ENCODE measurements around the gene TRMT112. TPM values are rescaled to one million over a fixed set of nuclear protein-coding genes. Genes with fewer than 3 reads are reported as not detected.
A peak's percentile ranks its signal among the peaks of the same experiment; 100 is the strongest.

Gene TRMT112
- total RNA-seq = 151 TPM
- long read RNA-seq, transcript TRMT112-206 (4 exons, 1,106 nt) = major isoform, 17 of 21 reads
- long read RNA-seq, partial matches to known transcripts = 0 of 21 reads
- long read RNA-seq, other reads (novel, unspliced or antisense) = 1 of 21 reads

DNA sequence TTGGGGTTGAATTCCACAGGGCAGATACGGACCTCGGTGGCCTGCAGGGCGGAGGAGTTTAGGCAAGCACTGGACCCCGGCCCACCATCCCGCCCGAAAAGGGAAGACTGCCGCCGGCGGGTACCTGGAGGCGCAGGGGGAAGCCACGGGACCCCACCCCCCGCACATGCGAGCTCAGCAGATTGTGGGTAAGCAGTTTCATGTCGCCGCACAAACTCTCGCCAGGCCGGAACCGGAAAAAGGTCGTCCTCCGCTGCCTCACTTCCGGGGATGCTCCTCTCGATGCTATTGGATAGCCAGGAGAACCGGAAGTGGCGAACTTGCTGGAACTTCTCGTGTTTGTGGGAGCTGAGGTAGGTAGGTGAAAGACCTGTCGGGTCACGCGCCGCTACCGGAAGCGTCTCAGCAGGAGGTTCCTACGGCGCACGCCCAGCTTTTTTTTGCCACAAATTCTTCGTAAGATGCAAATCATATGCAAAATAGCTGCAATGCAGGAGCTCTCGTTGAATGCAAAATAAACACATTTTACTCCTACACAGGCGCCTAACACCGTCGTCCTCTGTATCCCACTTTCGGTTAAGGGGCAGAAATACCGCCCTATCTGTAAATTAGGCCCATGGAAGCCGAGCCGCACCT, at the start of gene TRMT112:
Gene TRMT112 (minus strand): TSS at position 235 of the 636 bp plus-strand sequence. CDS start 33 bp downstream, at position 202.
- peak; percentile 97 for DNase-seq (ENCODE audit: low spot score)

DNA sequence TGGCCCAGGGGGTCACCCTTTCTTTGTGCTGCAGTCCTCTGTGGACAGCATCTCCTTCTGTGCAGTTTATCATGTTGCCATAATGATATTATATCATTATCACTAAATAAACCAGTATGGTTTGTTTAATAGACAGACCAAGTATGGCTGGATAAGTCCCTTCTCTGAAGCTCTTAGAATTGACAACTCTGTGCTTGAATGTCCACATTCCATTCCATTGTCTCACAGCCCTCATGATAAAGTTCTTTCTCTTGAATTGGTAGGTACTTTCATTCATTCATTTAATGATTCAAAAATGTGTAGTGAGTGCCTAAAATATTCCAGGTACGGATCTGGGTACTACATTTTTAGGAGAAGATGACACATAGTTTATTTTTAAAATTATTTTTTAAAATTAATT, 49.4 kb upstream of the TRMT112 start:
- no peak for DNase-seq (ENCODE audit: low spot score)

GRCh38 chr11:64364911-64365310, 47.6 kb upstream of the TRMT112 start:
- DNase-seq (ENCODE audit: low spot score) = no peak

DNA sequence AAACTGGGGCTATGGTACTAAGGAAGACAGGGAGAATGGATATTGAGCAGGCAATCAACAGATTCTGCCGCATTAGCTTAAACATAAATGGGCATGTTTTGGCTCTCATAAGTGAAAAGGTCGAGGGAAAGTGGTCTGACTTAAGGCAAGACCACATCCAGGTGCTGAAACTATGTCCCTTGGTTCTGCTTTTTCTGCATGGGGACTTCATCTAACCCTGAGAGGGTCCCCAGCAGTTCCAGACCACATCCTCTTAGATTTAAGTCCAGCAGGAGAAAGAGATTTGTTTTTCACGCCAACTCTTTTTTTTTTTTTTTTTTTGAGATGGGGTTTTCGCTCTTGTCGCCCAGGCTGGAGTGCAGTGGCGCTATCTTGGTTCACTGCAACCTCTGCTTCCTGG, 47.1 kb upstream of the TRMT112 start:
- no peak for DNase-seq (ENCODE audit: low spot score)

DNA sequence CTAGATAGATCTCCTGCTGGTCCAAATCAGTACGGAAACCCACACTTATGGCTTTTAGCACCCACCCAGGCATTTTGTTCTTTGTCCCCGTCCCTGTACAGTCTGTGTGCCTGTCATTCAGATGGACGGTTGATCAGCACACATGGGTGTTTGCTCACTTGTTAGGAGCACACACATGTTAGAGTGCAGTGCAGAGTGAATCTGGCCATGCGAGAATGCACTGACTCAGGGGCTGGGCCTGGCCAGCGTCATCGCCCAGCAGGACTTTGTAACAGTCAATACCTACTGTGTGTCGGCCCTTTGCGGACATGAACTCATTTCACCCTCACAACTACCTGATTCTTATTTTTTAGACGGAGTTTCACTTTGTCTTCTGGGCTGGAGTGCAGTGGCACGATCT, 45.0 kb upstream of the TRMT112 start:
- no peak for DNase-seq (ENCODE audit: low spot score)

GRCh38 chr11:64361659-64362058, 44.3 kb upstream of the TRMT112 start:
- no peak for DNase-seq (ENCODE audit: low spot score)

DNA sequence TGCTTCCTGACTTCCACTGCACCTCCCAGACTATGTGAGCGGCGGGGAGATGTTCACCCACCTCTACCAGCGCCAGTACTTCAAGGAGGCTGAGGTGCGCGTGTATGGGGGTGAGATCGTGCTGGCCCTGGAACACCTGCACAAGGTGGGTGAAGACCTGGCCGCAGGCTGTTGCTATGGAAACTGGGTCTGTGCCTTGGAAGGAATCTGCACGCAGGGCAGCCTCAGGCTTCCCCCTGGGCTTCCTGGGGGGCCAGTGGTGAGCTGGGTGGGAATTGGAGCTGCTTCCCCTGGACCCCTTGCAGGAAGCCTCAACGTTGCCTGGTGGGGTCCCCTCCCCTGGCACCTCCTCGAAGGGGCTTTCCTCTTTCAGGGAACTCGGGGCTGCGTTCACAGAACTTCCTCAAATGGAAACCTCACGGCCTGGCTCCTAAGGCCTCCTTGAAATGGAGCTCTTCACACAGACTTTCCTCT, 43.1 kb upstream of the TRMT112 start:
- DNase-seq (ENCODE audit: low spot score) = no peak

DNA sequence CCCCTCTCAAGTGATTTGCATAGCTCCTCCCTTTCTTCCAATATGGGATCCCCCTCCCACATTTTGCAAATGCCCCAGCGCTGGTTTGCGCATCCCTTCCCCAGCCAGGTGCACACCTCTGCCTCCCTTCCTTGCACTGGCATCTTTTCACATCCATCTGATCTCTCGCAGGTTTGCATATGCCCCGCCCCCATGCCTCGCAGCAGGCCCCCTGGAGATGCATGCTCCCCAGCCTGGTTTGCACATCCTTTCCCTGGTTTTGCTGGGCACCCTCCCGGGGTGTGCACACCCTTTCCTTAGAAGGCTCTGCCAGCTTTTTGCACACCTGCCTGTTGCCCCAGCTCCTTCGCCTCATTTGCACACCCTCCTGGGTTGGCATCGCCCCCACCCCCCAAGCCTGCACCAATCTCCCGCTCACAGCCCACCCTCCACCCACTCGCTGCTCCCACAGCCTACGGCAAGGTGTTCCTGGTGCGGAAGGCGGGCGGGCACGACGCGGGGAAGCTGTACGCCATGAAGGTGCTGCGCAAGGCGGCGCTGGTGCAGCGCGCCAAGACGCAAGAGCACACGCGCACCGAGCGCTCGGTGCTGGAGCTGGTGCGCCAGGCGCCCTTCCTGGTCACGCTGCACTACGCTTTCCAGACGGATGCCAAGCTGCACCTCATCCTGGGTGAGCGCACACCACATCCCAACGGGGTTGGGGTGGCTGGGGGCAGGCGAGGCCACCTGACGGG, 42.5 kb upstream of the TRMT112 start:
- no peak for DNase-seq (ENCODE audit: low spot score)

DNA sequence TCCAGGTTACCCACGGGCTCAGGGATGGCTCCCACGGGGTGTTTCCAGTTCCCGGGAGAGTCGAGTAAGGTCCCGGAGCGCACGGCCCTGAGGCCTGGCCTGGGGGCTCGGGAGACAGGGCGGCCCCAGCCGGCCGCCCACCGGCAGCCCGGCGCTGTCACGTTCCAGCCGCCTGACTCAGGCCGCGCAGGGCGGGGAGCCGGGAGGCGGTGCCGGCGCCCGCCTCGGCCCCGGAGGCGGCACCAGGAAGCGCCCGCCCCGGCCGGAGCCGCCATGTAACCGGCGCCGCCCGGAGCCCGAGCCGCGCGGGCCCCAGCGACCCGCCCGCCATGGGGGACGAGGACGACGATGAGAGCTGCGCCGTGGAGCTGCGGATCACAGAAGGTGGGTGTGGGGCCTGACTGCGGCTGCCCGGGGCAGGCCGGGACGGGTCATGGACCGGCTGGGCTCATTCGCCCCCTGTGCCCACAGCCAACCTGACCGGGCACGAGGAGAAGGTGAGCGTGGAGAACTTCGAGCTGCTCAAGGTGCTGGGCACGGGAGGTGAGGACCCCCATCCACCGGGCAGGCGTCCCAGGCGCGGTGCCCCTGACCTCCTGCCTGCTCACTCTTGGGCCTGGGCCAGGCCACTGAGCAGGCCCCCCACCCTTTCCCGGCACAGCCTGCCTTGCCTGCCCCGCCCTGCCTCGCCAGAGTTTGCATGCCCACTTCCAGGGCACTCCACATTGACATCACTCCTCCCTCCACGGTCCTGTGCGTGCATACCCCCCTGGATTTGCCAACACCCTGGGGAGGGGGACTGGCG, 41.8 kb upstream of the TRMT112 start, which contains the start of gene RPS6KA4:
Gene RPS6KA4 (plus strand): TSS at position 256 of the 805 bp plus-strand sequence. CDS start 74 bp downstream, at position 330.
- no peak for DNase-seq (ENCODE audit: low spot score)

- no peak for DNase-seq (ENCODE audit: low spot score)
Observed at GRCh38 chr11:64358536-64358906, 41.2 kb upstream of the TRMT112 start.

- DNase-seq (ENCODE audit: low spot score) = no peak
Observed at GRCh38 chr11:64357904-64358535, 40.7 kb upstream of the TRMT112 start.

DNA sequence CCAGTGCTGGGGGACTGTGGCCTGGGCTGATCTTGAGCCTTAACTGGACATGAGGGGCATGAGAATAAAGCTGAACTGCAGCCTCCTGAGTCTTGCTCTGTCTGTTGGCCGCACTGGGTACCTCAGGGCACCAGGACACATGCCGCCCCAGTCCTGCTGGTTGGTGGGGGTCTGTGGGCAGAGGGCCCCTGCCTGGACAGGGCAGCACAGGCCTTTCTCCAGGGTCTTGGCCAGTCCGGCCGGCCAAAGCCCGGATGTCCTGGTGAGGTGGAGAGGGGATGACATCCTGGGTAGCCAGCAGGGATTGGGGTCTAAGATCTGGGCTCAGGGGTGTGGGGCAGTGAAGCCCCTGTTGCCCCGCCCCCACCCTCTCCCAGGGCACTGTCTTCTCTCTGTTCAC, 40.1 kb upstream of the TRMT112 start:
- no peak for DNase-seq (ENCODE audit: low spot score)

GRCh38 chr11:64356498-64357411, 39.4 kb upstream of the TRMT112 start:
- DNase-seq (ENCODE audit: low spot score) = no peak

DNA sequence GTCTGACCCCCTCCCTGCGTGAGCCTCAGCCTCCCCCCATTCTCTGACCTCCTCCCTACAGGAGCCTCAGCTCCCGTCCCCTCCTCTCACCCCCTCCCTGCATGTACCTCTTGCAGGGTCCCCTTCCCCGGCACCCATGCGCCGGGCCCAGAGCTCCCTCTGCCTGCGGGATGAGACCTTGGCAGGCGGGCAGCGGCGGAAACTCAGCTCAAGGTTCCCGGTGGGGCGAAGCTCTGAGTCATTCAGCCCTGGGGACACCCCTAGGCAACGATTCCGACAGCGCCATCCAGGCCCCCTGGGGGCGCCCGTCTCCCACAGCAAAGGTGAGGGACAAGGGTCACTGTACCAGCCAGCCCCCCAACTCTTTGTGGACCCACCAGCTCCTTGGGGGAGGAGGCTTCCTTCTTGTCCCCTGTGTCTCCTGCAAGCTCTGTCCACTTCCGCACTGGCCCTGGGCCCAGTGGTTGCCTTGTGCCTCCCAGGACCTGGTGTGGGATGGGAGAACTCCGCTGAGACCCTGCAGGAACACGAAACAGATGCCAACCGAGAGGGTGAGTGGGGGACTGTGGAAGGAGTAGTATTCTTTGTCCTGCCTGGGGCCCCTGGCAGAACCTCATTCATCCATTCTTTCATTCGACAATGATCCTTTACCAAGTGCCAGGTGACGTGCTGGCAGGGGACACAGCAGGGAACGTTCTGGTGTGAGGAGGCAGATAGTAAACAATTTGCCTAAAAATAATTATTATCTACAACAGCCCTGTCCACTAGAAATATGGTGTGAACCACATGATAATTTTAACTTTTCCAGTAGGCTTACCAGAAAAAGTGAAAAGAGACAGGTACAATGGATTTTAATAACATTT, 38.0 kb upstream of the TRMT112 start:
- DNase-seq (ENCODE audit: low spot score) = no peak

GRCh38 chr11:64353715-64354506, 36.6 kb upstream of the TRMT112 start:
- DNase-seq (ENCODE audit: low spot score) = no peak

GRCh38 chr11:64352995-64353714, 35.8 kb upstream of the TRMT112 start:
- no peak for DNase-seq (ENCODE audit: low spot score)

All from mesenteric fat pad (tissue), 1 donor.